CD4-positive, alpha-beta T cell (primary cell): Measurements from ENCODE around the gene ORC4. TPM values are rescaled to one million over a fixed set of nuclear protein-coding genes. Genes with fewer than 3 reads are reported as not detected.

Experiments used
- ATAC-seq: fragments of 200-7000 bp; cut with Tn5 transposase; one replicate; pipeline ENCODE4 v1.10.0; 2022; ENCODE audit warnings: mild to moderate bottlenecking; ENCODE audit not compliant: poor library complexity
- CTCF ChIA-PET: fragments of 350-600 bp; sonication (Branson Sonifier 250); formaldehyde crosslinking; loops from one replicate; lab custom pipeline; 2021; ENCODE audit warnings: antibody characterized with exemption, inconsistent platforms; lab: Charles Lee
- POLR2A ChIA-PET: fragments of 350-600 bp; sonication (Branson Sonifier 250); formaldehyde crosslinking; loops from one replicate; lab custom pipeline; 2021; ENCODE audit warnings: antibody characterized with exemption, inconsistent platforms; lab: Charles Lee
- DNase-seq, 14 experiments: peaks; one replicate each; pipeline ENCODE4 v3.0.0-alpha.2; 2013 to 2020; ENCODE audit warnings: mixed read lengths in 2 of 14
- H3K27ac ChIP-seq, 2 donors: one replicate each; pipeline versions ENCODE4 v1.5.1 to v1.7.0; 2013; ENCODE audit warnings: low read length in 2 of 2, low read depth in 1 of 2, mild to moderate bottlenecking in 1 of 2
- H3K27me3 ChIP-seq, 2 experiments: 1 replicate in 1 of 2; 2 replicates in 1 of 2; pipeline versions ENCODE4 v1.6.1 to v1.7.0; 2013; ENCODE audit warnings: low read length in 2 of 2, control low read depth in 1 of 2, mild to moderate bottlenecking in 1 of 2, moderate library complexity in 1 of 2; ENCODE audit not compliant: insufficient read depth in 2 of 2, control insufficient read depth in 1 of 2
- H3K36me3 ChIP-seq: one replicate; pipeline ENCODE4 v1.6.1; 2013; ENCODE audit warnings: low read length, control low read depth; ENCODE audit not compliant: insufficient read depth
- H3K4me1 ChIP-seq: one replicate; pipeline ENCODE4 v1.6.1; 2013; ENCODE audit warnings: low read length, control low read depth; ENCODE audit not compliant: insufficient read depth
- H3K4me3 ChIP-seq: one replicate; pipeline ENCODE4 v1.5.1; 2013; ENCODE audit warnings: mild to moderate bottlenecking, low read length, moderate library complexity
- H3K9me3 ChIP-seq, 2 experiments: 1 replicate in 1 of 2; 2 replicates in 1 of 2; pipeline versions ENCODE4 v1.6.1 to v1.7.0; 2013; ENCODE audit warnings: low read length in 2 of 2, mild to moderate bottlenecking in 2 of 2, control low read depth in 1 of 2, moderate library complexity in 1 of 2; ENCODE audit not compliant: control insufficient read depth in 1 of 2, insufficient read depth in 1 of 2
- H3K27ac Mint-ChIP-seq: one replicate; pipeline ENCODE4 v1.8.0; 2020; ENCODE audit warnings: mixed read lengths
- H3K27me3 Mint-ChIP-seq: one replicate; pipeline ENCODE4 v1.8.0; 2021; ENCODE audit warnings: mixed read lengths
- H3K36me3 Mint-ChIP-seq: one replicate; pipeline ENCODE4 v1.8.0; 2021; ENCODE audit warnings: low read depth, mixed read lengths
- H3K4me1 Mint-ChIP-seq: one replicate; pipeline ENCODE4 v1.8.0; 2021; ENCODE audit warnings: low read depth, mixed read lengths
- H3K4me3 Mint-ChIP-seq: one replicate; pipeline ENCODE4 v1.8.0; 2020; ENCODE audit warnings: mild to moderate bottlenecking, mixed read lengths
- H3K9me3 Mint-ChIP-seq: one replicate; pipeline ENCODE4 v1.8.0; 2020; ENCODE audit warnings: mixed read lengths
- CTCF ChIP-seq: fragments of 200-600 bp; IDR thresholded peaks from one replicate; pipeline ENCODE4 v1.8.0; 2022; ENCODE audit warnings: antibody characterized with exemption, mild to moderate bottlenecking
- intact Hi-C, 2 experiments: fragments of 100-400 bp; cut with DNase I in 1 of 2; cut with micrococcal nuclease in 1 of 2; formaldehyde crosslinking; loops; one replicate each; pipeline versions ENCODE4 v1.15.1 to v1.9.0; 2023 to 2025; cut with DNase I, micrococcal nuclease
- total RNA-seq, 174 experiments: library from RNA in 2 of 174; stranded (reverse) in 2 of 174; gene quantifications; one replicate each; pipeline ENCODE4 v1.2.3 and lab custom pipeline; 2021 to 2026

Gene ORC4
- total RNA-seq, 2 experiments from 2014 or later, result 29.4 to 33.9 TPM

GRCh38 chr2:147917161-147917560 lies 103.4 kb downstream of the ORC4 start:
- no peak overlapping the region for H3K27ac ChIP-seq
- intact Hi-C loops, result no loop called here
- no peaks in the 10 kb centered on the region for H3K4me1 ChIP-seq
- no peak overlapping the region for H3K4me3 Mint-ChIP-seq
- CTCF ChIA-PET, result no interaction called here
- no peak for TF ChIP-seq CTCF
- no peak overlapping the region for H3K27ac Mint-ChIP-seq
- POLR2A ChIA-PET, result interaction anchor here (2.0 kb wide), 1 partner anchor 73 kb away, joined by 6 read pairs; no protein-coding TSS in a partner anchor
- DNase-seq (no peak), ATAC-seq (no peak)
- H3K36me3 Mint-ChIP-seq, result peaks cover 61% of the 10 kb centered on the region
- no peaks in the 10 kb centered on the region for H3K9me3 ChIP-seq
- no peaks in the 10 kb centered on the region for H3K9me3 Mint-ChIP-seq
- H3K27me3 ChIP-seq, result no peaks in the 10 kb centered on the region
- no peaks in the 10 kb centered on the region for H3K27me3 Mint-ChIP-seq
- H3K4me1 Mint-ChIP-seq, result no peaks in the 10 kb centered on the region
- H3K4me3 ChIP-seq, result no peak overlapping the region
- peaks cover 28% of the 10 kb centered on the region for H3K36me3 ChIP-seq

DNA sequence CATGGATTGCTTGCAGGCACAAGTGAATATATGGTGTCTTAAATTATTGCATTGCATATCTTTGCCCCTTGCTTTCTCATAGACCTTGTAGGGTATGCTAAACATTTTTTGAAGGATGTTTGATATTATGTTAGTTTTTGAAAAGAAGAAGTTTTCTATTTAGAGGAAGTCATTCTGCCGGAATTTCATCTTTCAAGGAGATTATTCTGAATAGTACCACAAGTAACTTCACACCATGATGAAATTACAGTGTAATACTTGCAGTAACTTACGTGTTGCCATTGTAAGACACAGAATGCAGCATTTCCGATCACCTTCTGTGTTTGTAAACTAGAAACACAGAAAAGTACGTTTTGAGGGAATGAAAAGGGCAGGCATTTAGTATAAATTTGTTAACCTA lies 103.8 kb downstream of the ORC4 start:
- H3K4me1 Mint-ChIP-seq, result no peaks in the 10 kb centered on the region
- DNase-seq, result no peak
- no peak for ATAC-seq
- H3K4me3 ChIP-seq, result no peak overlapping the region
- H3K27ac ChIP-seq, result no peak overlapping the region
- peaks cover 57% of the 10 kb centered on the region for H3K36me3 Mint-ChIP-seq
- ChIA-PET POLR2A (interaction anchor here (2.0 kb wide), 1 partner anchor 73 kb away, joined by 6 read pairs; no protein-coding TSS in a partner anchor), CTCF (no interaction called here)
- no peak overlapping the region for H3K4me3 Mint-ChIP-seq
- no peaks in the 10 kb centered on the region for H3K27me3 ChIP-seq
- intact Hi-C loops, result no loop called here
- no peaks in the 10 kb centered on the region for H3K9me3 Mint-ChIP-seq
- peaks cover 28% of the 10 kb centered on the region for H3K36me3 ChIP-seq
- H3K9me3 ChIP-seq, result no peaks in the 10 kb centered on the region
- no peaks in the 10 kb centered on the region for H3K27me3 Mint-ChIP-seq
- TF ChIP-seq CTCF, result no peak
- no peak overlapping the region for H3K27ac Mint-ChIP-seq
- no peaks in the 10 kb centered on the region for H3K4me1 ChIP-seq

DNA sequence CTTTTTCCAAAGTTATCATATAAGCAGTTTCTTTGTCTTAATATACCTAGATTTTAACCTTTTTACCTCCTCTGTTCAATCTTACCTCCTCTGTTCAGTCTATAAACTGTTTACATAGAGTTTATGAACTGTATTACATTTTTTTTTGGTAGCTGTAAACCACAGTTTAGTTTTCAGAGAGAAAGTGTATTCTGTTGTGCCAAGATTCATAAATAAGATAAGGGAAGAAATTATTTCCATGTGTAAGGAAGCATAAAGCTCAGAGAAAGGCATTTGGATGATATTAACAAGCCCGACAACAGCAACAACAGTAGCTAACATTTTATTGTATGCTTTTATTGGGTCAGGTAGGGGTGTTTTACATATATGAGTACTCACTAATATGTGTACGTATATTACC lies 104.5 kb downstream of the ORC4 start:
- H3K27me3 Mint-ChIP-seq, result no peaks in the 10 kb centered on the region
- Histone ChIP-seq H3K36me3 (peaks cover 23% of the 10 kb centered on the region), H3K4me1 (no peaks in the 10 kb centered on the region), H3K4me3 (no peak overlapping the region), H3K9me3 (no peaks in the 10 kb centered on the region), H3K27me3 (no peaks in the 10 kb centered on the region), H3K27ac (no peak overlapping the region)
- ChIA-PET CTCF (no interaction called here), POLR2A (interaction anchor here (2.0 kb wide), 1 partner anchor 72 kb away, joined by 6 read pairs; no protein-coding TSS in a partner anchor)
- no peak for TF ChIP-seq CTCF
- H3K36me3 Mint-ChIP-seq, result peaks cover 50% of the 10 kb centered on the region
- intact Hi-C loops, result no loop called here
- no peak overlapping the region for H3K4me3 Mint-ChIP-seq
- ATAC-seq (no peak), DNase-seq (no peak)
- H3K4me1 Mint-ChIP-seq, result peaks cover under 1% of the 10 kb centered on the region
- H3K27ac Mint-ChIP-seq, result no peak overlapping the region
- H3K9me3 Mint-ChIP-seq, result no peaks in the 10 kb centered on the region
